DOHH2 (cell line): ENCODE results near the gene KLK15.

ENCODE experiments used
- H3F3A ChIP-seq: fragments of 200-600 bp; sonication (generic), shearing (Covaris generic); 2 replicates; pipeline ENCODE4 v1.6.0; 2016; ENCODE audit warnings: antibody characterized with exemption, mild to moderate bottlenecking; ENCODE audit not compliant: control insufficient read depth, insufficient read depth
- H3K27ac ChIP-seq: fragments of 200-600 bp; sonication (generic); 2 replicates; pipeline ENCODE4 v1.5.1; 2014; ENCODE audit warnings: low read depth, mild to moderate bottlenecking, low read length, moderate library complexity
- H3K27me3 ChIP-seq: fragments of 200-600 bp; sonication (generic); 2 replicates; pipeline ENCODE4 v1.6.1; 2014; ENCODE audit warnings: mild to moderate bottlenecking, low read length, mixed read lengths; ENCODE audit not compliant: control insufficient read depth
- H3K36me3 ChIP-seq: fragments of 200-600 bp; sonication (generic); 2 replicates; pipeline ENCODE4 v1.6.1; 2014; ENCODE audit warnings: mild to moderate bottlenecking, low read length, moderate library complexity, mixed read lengths; ENCODE audit not compliant: control insufficient read depth
- H3K4me1 ChIP-seq: fragments of 200-600 bp; sonication (generic); 2 replicates; pipeline ENCODE4 v1.6.1; 2014; ENCODE audit warnings: mild to moderate bottlenecking, low read length, mixed read lengths; ENCODE audit not compliant: control insufficient read depth
- H3K4me2 ChIP-seq: fragments of 200-600 bp; sonication (generic); 2 replicates; pipeline ENCODE4 v1.6.0; 2014; ENCODE audit warnings: mild to moderate bottlenecking, low read length, moderate library complexity
- H3K4me3 ChIP-seq: fragments of 200-600 bp; sonication (generic); 2 replicates; pipeline ENCODE4 v1.5.1; 2014; ENCODE audit warnings: mild to moderate bottlenecking, low read length, mixed read lengths
- H3K79me2 ChIP-seq: fragments of 200-600 bp; sonication (generic); 2 replicates; pipeline ENCODE4 v1.6.1; 2014; ENCODE audit warnings: mild to moderate bottlenecking, low read length, mixed read lengths; ENCODE audit not compliant: control insufficient read depth
- H3K9me2 ChIP-seq: fragments of 200-600 bp; sonication (generic); replicated peaks from 2 replicates; pipeline ENCODE4 v1.6.1; 2014; ENCODE audit warnings: mild to moderate bottlenecking, low read length, mixed read lengths; ENCODE audit not compliant: control insufficient read depth
- H3K9me3 ChIP-seq: fragments of 200-600 bp; sonication (generic); 2 replicates; pipeline ENCODE4 v1.6.1; 2014; ENCODE audit warnings: antibody characterized with exemption, low read length, mixed read lengths; ENCODE audit not compliant: control insufficient read depth, insufficient read depth
- H4K20me1 ChIP-seq: fragments of 200-600 bp; sonication (generic); 2 replicates; pipeline ENCODE4 v1.6.0; 2014; ENCODE audit warnings: low read depth, mild to moderate bottlenecking, antibody characterized with exemption, low read length, moderate library complexity; ENCODE audit not compliant: control insufficient read depth, insufficient read depth
- EZH2phosphoT487 ChIP-seq: fragments of 200-600 bp; sonication (generic); IDR thresholded peaks from 2 replicates; pipeline ENCODE4 v1.6.1; 2017; ENCODE audit warnings: borderline replicate concordance, mild to moderate bottlenecking, antibody characterized with exemption, low read length, moderate library complexity, mixed read lengths
- TF ChIP-seq, protein P1 (sequence below): fragments of 200-600 bp; sonication (generic); IDR thresholded peaks from one replicate; pipeline ENCODE4 v1.5.1; 2014; ENCODE audit warnings: antibody characterized with exemption, mild to moderate bottlenecking, low read depth, low read length; ENCODE audit not compliant: poor library complexity, severe bottlenecking

KLK15 gene

GRCh38 chr19:50796634-50797428 is 36.5 kb downstream of the KLK15 start:
- H3F3A ChIP-seq: peaks cover 41% of the 10 kb centered on the region
- no peak overlapping the region for H3K4me3 ChIP-seq
- peaks cover 25% of the 10 kb centered on the region for H3K79me2 ChIP-seq
- H3K27ac ChIP-seq: no peak overlapping the region
- H3K4me1 ChIP-seq: peaks cover 23% of the 10 kb centered on the region
- no peaks in the 10 kb centered on the region for H3K27me3 ChIP-seq
- no peaks in the 10 kb centered on the region for H3K9me2 ChIP-seq
- H3K36me3 ChIP-seq: peaks cover 61% of the 10 kb centered on the region
- TF ChIP-seq EZH2phosphoT487: no peak
- TF ChIP-seq, protein P1, sequence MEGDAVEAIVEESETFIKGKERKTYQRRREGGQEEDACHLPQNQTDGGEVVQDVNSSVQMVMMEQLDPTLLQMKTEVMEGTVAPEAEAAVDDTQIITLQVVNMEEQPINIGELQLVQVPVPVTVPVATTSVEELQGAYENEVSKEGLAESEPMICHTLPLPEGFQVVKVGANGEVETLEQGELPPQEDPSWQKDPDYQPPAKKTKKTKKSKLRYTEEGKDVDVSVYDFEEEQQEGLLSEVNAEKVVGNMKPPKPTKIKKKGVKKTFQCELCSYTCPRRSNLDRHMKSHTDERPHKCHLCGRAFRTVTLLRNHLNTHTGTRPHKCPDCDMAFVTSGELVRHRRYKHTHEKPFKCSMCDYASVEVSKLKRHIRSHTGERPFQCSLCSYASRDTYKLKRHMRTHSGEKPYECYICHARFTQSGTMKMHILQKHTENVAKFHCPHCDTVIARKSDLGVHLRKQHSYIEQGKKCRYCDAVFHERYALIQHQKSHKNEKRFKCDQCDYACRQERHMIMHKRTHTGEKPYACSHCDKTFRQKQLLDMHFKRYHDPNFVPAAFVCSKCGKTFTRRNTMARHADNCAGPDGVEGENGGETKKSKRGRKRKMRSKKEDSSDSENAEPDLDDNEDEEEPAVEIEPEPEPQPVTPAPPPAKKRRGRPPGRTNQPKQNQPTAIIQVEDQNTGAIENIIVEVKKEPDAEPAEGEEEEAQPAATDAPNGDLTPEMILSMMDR: no peak
- H3K4me2 ChIP-seq: no peak overlapping the region
- no peaks in the 10 kb centered on the region for H3K9me3 ChIP-seq
- H4K20me1 ChIP-seq: peaks cover 17% of the 10 kb centered on the region

- H3K4me1 ChIP-seq: peaks cover 23% of the 10 kb centered on the region
- peaks cover 41% of the 10 kb centered on the region for H3F3A ChIP-seq
- no peaks in the 10 kb centered on the region for H3K9me3 ChIP-seq
- H3K27ac ChIP-seq: 0 out of 2 replicates have a peak overlapping the region, but pooled peaks have one; percentile 1
- no peaks in the 10 kb centered on the region for H3K9me2 ChIP-seq
- no peak overlapping the region for H3K4me2 ChIP-seq
- H3K79me2 ChIP-seq: peaks cover 21% of the 10 kb centered on the region
- TF ChIP-seq, protein P1: peak; percentile 44
- TF ChIP-seq EZH2phosphoT487: no peak
- H4K20me1 ChIP-seq: peaks cover 14% of the 10 kb centered on the region
- H3K4me3 ChIP-seq: no peak overlapping the region
- H3K36me3 ChIP-seq: peaks cover 57% of the 10 kb centered on the region
- H3K27me3 ChIP-seq: no peaks in the 10 kb centered on the region
These were observed 37.2 kb downstream of the KLK15 start for GRCh38 chr19:50796128-50796633.

GRCh38 chr19:50795664-50796073 is 37.7 kb downstream of the KLK15 start:
- TF ChIP-seq EZH2phosphoT487: no peak
- TF ChIP-seq, protein P1: no peak
- peaks cover 41% of the 10 kb centered on the region for H3F3A ChIP-seq
- H4K20me1 ChIP-seq: peaks cover 12% of the 10 kb centered on the region; the same call in 1 of the 2 replicates
- H3K27me3 ChIP-seq: no peaks in the 10 kb centered on the region
- H3K79me2 ChIP-seq: peaks cover 16% of the 10 kb centered on the region
- 0 out of 2 replicates have a peak overlapping the region, but pooled peaks have one; percentile 1 for H3K27ac ChIP-seq
- no peaks in the 10 kb centered on the region for H3K9me3 ChIP-seq
- peaks cover 23% of the 10 kb centered on the region for H3K4me1 ChIP-seq
- no peaks in the 10 kb centered on the region for H3K9me2 ChIP-seq
- no peak overlapping the region for H3K4me3 ChIP-seq
- no peak overlapping the region for H3K4me2 ChIP-seq
- peaks cover 52% of the 10 kb centered on the region for H3K36me3 ChIP-seq
